WTC11 (cell line): Measurements from ENCODE around the gene RAB4A. TPM values are rescaled to one million over a fixed set of nuclear protein-coding genes. Genes with fewer than 3 reads are reported as not detected.
A peak's percentile ranks its signal among the peaks of the same experiment; 100 is the strongest.

Experiments
- ATAC-seq: fragments of 200-7000 bp; cut with Tn5 transposase; 2 replicates; pipeline ENCODE4 v1.10.0; 2021; ENCODE audit warnings: mild to moderate bottlenecking, moderate library complexity
- CTCF ChIA-PET: fragments of 300-600 bp; sonication (Branson Sonifier 250); formaldehyde crosslinking; loops from one replicate; lab custom pipeline; 2021; ENCODE audit warnings: antibody characterized with exemption; lab: Charles Lee
- POLR2A ChIA-PET: fragments of 350-600 bp; sonication (Branson Sonifier 250); formaldehyde crosslinking; loops from one replicate; lab custom pipeline; 2021; ENCODE audit warnings: antibody characterized with exemption; lab: Charles Lee
- DNase-seq: peaks from one replicate; pipeline ENCODE4 v3.0.0; 2021; ENCODE audit warnings: low spot score
- H3K27ac Mint-ChIP-seq: 2 replicates; pipeline ENCODE4 v1.8.0; 2021; ENCODE audit warnings: mixed read lengths
- H3K27me3 Mint-ChIP-seq: 2 replicates; pipeline ENCODE4 v1.8.0; 2021; ENCODE audit warnings: low read depth, mild to moderate bottlenecking, moderate library complexity, mixed read lengths
- H3K36me3 Mint-ChIP-seq: 2 replicates; pipeline ENCODE4 v1.8.0; 2021; ENCODE audit warnings: mixed read lengths
- H3K4me1 Mint-ChIP-seq: 2 replicates; pipeline ENCODE4 v1.8.0; 2022; ENCODE audit warnings: mixed read lengths
- H3K4me3 Mint-ChIP-seq: 2 replicates; pipeline ENCODE4 v1.8.0; 2021; ENCODE audit warnings: mild to moderate bottlenecking, moderate library complexity, mixed read lengths
- H3K9me3 Mint-ChIP-seq: 2 replicates; pipeline ENCODE4 v1.8.0; 2021; ENCODE audit warnings: mixed read lengths
- GTF2I ChIP-seq: fragments of 250-450 bp; sonication (Bioruptor Pico); conservative IDR thresholded peaks from 2 replicates; pipeline ENCODE4 v1.4.0; 2021; ENCODE audit warnings: mild to moderate bottlenecking
- NR1H2 ChIP-seq: sonication (generic); formaldehyde crosslinking; IDR thresholded peaks from 2 replicates; pipeline ENCODE4 v1.9.0; 2021; ENCODE audit warnings: mild to moderate bottlenecking, moderate library complexity, missing genetic modification reagents
- total RNA-seq: library from RNA; stranded (reverse); gene quantifications from 3 replicates; pipeline ENCODE4 v1.2.3, GENCODE V29; 2021

Gene RAB4A
- total RNA-seq, 1 experiment from 2014 or later = 67.9 TPM

- Mint-ChIP-seq H3K4me3 (no peak overlapping the region), H3K27me3 (no peaks in the 10 kb centered on the region; the same call in 1 of the 2 replicates), H3K4me1 (peaks cover 7% of the 10 kb centered on the region), H3K36me3 (no peaks in the 10 kb centered on the region), H3K27ac (no peak overlapping the region), H3K9me3 (peaks cover 33% of the 10 kb centered on the region)
- ChIA-PET CTCF (no interaction called here), POLR2A (no interaction called here)
- no peak for ATAC-seq
- TF ChIP-seq NR1H2 (CRISPR knock-in tag) (no peak), GTF2I (CRISPR knock-in tag) (peak; percentile 62)
- DNase-seq = no peak
Measured at GRCh38 chr1:229354226-229354625, 83.3 kb downstream of the RAB4A start.

Other genes starting within 250 kb of the RAB4A start
- gene CCSAP, start 71.9 kb downstream of the RAB4A start, total RNA-seq = 6.7 to 8.6 TPM (median 6.7 TPM) in 3 replicates
- 0.78 to 1.5 TPM (median 0.96 TPM) in 3 replicates for gene ACTA1, start 163.0 kb downstream of the RAB4A start, total RNA-seq
- 66.9 to 73.7 TPM (median 67.8 TPM) in 3 replicates for gene NUP133, start 237.2 kb downstream of the RAB4A start, total RNA-seq